Heart left ventricle (tissue), 13 donors: ENCODE data around the gene CCDC185.

Experiments
- CTCF ChIP-seq, 12 donors: fragments of 200-600 bp; sonication (generic) in 4 of 12; IDR thresholded peaks; one replicate each; pipeline versions ENCODE4 v1.5.0 to v1.8.0; 2018 to 2022; ENCODE audit warnings: antibody characterized with exemption in 12 of 12, mild to moderate bottlenecking in 5 of 12
- POLR2A ChIP-seq, 2 donors: fragments of 450-650 bp; IDR thresholded peaks; one replicate each; pipeline ENCODE4 v1.6.1; 2017; ENCODE audit warnings: antibody characterized with exemption in 2 of 2, mild to moderate bottlenecking in 2 of 2, moderate library complexity in 2 of 2
- donor health status: ischemic (EF 13 %, LVEDD 7.1; RV severe dilation, severe dysfunction).
- donor health status: DM: no; HTN: yes; CAD: no.
- donor health status: DM: no; HTN: no; CAD: no.
- donor health status: ischemic (EF 25% LVEDD 6.9; RV normal size, moderate dysfunction).
- donor health status: ischemic (EF 25% LVEDD 5.7; RV mildly dilated, moderate dysfunction).
- donor health status: ischemic (EF 35%, LVEDD 5.7; RV mildly dilated, moderate dysfunction).
- donor health status: nonischemic (EF 11% LVEDD 7.7; RV severe dilation, severe dysfunction).
- donor health status: DM: yes; HTN: yes; CAD: no.
- donor health status: PGD.
- donor health status: ischemic (EF 29% LVEDD 5.4; RV normal size, mild dysfunction).
- donor health status: nonischemic (EF 23%, LVEDD 6.1; RV moderate dilation, normal function).

DNA sequence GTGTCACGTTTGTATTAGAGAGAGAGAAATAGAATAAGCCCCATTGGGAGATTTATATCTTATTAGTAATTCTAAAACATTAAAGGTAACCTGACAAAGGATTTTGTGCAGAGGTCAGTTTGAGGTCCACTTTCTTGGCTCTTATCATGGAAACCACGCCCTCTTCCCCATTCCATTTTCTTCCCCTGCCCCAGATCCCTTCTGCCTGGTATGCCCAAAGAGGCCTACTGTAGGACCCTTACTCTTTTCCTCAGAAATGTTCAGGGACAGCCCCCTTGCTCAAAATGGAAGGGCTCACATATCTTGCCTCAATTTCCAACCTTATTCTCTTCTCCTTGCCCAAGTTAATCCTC lies 9.6 kb downstream of the CCDC185 start:
- TF ChIP-seq CTCF (IDR thresholded peaks at IDR 0.05) (no peak), POLR2A (IDR thresholded peaks at IDR 0.05) (no peak)
